Tibial nerve (tissue), 4 donors: ENCODE measurements around the gene SLC24A3. TPM values are rescaled to one million over a fixed set of nuclear protein-coding genes. Genes with fewer than 3 reads are reported as not detected.

Experiments
- DNase-seq, 2 donors: peaks; one replicate each; pipeline ENCODE4 v3.0.0-alpha.2; 2019; ENCODE audit warnings: low spot score in 2 of 2
- H3K27ac ChIP-seq, 4 donors: fragments of 200-600 bp; sonication (generic) in 3 of 4; one replicate each; pipeline ENCODE4 v1.5.1; 2017 to 2019; ENCODE audit warnings: mild to moderate bottlenecking in 1 of 4
- H3K27me3 ChIP-seq, 2 donors: fragments of 200-600 bp; sonication (generic) in 1 of 2; one replicate each; pipeline versions ENCODE4 v1.5.1 to v1.6.0; 2017 to 2019
- H3K36me3 ChIP-seq, 3 donors: fragments of 200-600 bp; sonication (generic); one replicate each; pipeline ENCODE4 v1.5.1; 2018 to 2019
- H3K4me1 ChIP-seq, 4 donors: fragments of 200-600 bp; sonication (generic) in 3 of 4; one replicate each; pipeline ENCODE4 v1.5.1; 2017 to 2019
- H3K4me3 ChIP-seq, 4 donors: fragments of 200-600 bp; sonication (generic) in 3 of 4; one replicate each; pipeline ENCODE4 v1.5.1; 2017 to 2019; ENCODE audit warnings: mild to moderate bottlenecking in 1 of 4, moderate library complexity in 1 of 4
- H3K9me3 ChIP-seq, 4 donors: fragments of 200-600 bp; sonication (generic) in 3 of 4; one replicate each; pipeline ENCODE4 v1.5.1; 2017 to 2019
- EP300 ChIP-seq, 2 donors: sonication (generic); formaldehyde crosslinking; IDR thresholded peaks; one replicate each; pipeline ENCODE4 v1.6.1; 2017; ENCODE audit warnings: antibody characterized with exemption in 2 of 2, mild to moderate bottlenecking in 1 of 2
- POLR2A ChIP-seq, 2 donors: fragments of 450-650 bp; IDR thresholded peaks; one replicate each; pipeline ENCODE4 v1.6.1; 2017; ENCODE audit warnings: antibody characterized with exemption in 2 of 2, mild to moderate bottlenecking in 2 of 2, moderate library complexity in 2 of 2
- WGBS, 2 donors: methylation state at CpG; one replicate each; pipeline ENCODE4 v1.1.5; 2018; 5-methylcytosine and 5-hydroxymethylcytosine counted together
- total RNA-seq, 4 donors: library from RNA; depleted of rRNA; stranded (reverse); fragments of >200 nt; gene quantifications; one replicate each; pipeline ENCODE4 v1.1.0, GENCODE V29; 2016
- TF ChIP-seq, protein P1 (sequence below), 5 experiments: fragments of 200-600 bp in 3 of 5; fragments of 450-650 bp in 2 of 5; sonication (generic) in 3 of 5; IDR thresholded peaks; one replicate each; pipeline ENCODE4 v1.5.1; 2016 to 2019; ENCODE audit warnings: antibody characterized with exemption in 5 of 5, mild to moderate bottlenecking in 3 of 5, moderate library complexity in 2 of 5

The SLC24A3 gene
- total RNA-seq, 4 donors from 2014 or later: 1.3 to 4.0 (median 2.7) TPM

DNA sequence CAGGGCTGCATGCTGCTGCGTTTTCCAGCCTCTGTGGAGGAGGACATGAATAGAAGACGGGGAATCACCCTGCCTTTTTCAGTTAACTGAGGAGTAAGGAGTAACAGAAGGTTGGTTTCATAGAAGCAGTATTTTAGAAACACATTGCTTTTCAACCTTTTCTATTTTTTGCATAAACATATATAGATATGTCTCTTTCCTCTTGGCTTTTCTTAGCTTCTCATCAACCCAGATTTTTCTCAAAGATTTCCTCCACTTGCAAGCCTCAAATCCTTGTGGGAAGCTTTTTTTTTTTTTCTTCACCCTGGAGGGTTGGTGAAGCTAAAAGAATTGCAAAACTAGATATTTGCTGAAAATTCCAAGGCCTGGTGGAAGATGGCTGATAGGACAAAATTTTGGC is 6.0 kb downstream of the SLC24A3 start:
- H3K9me3 ChIP-seq: no peaks in the 10 kb centered on the region
- peaks cover 0 to 3% (median 0%) of the 10 kb centered on the region in 4 donors for H3K4me1 ChIP-seq
- WGBS, 2 donors: 85 to 86% methylated on average over 2 of the region's 2 CpGs
- H3K36me3 ChIP-seq: no peaks in the 10 kb centered on the region
- no peak overlapping the region for H3K27ac ChIP-seq
- no peak for DNase-seq
- no peak for TF ChIP-seq EP300 (IDR thresholded peaks at IDR 0.05)
- no peak for TF ChIP-seq POLR2A (IDR thresholded peaks at IDR 0.05)
- TF ChIP-seq, protein P1, sequence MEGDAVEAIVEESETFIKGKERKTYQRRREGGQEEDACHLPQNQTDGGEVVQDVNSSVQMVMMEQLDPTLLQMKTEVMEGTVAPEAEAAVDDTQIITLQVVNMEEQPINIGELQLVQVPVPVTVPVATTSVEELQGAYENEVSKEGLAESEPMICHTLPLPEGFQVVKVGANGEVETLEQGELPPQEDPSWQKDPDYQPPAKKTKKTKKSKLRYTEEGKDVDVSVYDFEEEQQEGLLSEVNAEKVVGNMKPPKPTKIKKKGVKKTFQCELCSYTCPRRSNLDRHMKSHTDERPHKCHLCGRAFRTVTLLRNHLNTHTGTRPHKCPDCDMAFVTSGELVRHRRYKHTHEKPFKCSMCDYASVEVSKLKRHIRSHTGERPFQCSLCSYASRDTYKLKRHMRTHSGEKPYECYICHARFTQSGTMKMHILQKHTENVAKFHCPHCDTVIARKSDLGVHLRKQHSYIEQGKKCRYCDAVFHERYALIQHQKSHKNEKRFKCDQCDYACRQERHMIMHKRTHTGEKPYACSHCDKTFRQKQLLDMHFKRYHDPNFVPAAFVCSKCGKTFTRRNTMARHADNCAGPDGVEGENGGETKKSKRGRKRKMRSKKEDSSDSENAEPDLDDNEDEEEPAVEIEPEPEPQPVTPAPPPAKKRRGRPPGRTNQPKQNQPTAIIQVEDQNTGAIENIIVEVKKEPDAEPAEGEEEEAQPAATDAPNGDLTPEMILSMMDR (IDR thresholded peaks at IDR 0.05): no peak
- peaks cover 0 to 12% of the 10 kb centered on the region in 2 donors for H3K27me3 ChIP-seq
- no peak overlapping the region for H3K4me3 ChIP-seq

DNA sequence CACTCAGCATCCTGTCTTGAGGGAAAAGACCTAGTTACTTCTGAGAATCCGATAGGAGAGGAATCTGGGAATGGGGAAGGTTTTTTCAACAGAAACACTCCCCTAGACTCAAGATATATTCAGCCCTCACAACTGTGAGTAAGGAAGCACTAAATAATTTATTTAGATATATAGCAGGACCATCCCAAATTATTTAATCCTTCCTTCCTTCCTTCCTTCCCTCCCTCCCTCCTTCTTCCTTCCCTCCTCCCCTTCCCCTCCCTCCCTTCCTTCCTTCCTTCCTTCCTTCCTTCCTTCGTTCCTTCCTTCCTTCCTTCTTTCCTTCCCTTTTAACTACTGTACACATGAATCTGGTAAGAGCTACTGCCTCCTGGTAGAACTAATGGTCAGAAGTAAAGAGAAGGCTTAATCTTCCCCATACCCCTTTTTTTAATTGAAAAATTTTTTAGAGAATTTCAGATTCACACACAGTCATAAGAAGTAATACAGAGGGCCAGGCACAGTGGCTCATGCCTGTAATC is 10.1 kb downstream of the SLC24A3 start:
- no peak for DNase-seq
- WGBS, 2 donors: 74 to 98% methylated on average over 2 of the region's 2 CpGs
- TF ChIP-seq POLR2A (IDR thresholded peaks at IDR 0.05) (no peak), EP300 (IDR thresholded peaks at IDR 0.05) (no peak)
- TF ChIP-seq, protein P1 (IDR thresholded peaks at IDR 0.05): no peak

DNA sequence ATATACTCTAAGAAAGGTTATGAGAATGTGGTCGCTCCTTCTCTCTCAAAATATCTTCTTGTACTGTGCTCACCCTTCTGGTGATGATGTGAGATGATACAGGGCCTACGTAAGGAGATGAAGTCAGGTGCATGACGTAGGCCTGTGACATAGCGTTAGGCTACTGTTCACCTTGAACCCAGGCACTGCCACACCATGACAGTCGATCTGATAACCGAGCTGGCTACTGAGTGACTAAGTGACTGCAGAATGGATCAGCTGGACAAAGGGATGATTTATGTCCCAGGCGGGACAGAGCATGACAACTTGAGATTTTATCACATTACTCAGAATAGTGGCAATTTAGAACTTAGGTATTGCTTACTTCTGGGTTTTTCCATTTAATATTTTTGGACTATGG is 11.2 kb downstream of the SLC24A3 start:
- Histone ChIP-seq H3K27ac (no peak overlapping the region), H3K4me3 (no peak overlapping the region), H3K4me1 (no peaks in the 10 kb centered on the region), H3K27me3 (no peaks in the 10 kb centered on the region), H3K36me3 (no peaks in the 10 kb centered on the region), H3K9me3 (peaks cover 0 to 6% (median 3%) of the 10 kb centered on the region in 4 donors)
- TF ChIP-seq EP300 (IDR thresholded peaks at IDR 0.05): no peak
- TF ChIP-seq, protein P1 (IDR thresholded peaks at IDR 0.05): no peak
- TF ChIP-seq POLR2A (IDR thresholded peaks at IDR 0.05): no peak
- 90 to 93% methylated on average over 7 of the region's 7 CpGs for WGBS, 2 donors
- no peak for DNase-seq

More for the DNA sequence above, 10.1 kb downstream of the SLC24A3 start:
- no peak overlapping the region for H3K27ac ChIP-seq
- H3K4me3 ChIP-seq: no peak overlapping the region
- H3K9me3 ChIP-seq: peaks cover 0 to 6% (median 3%) of the 10 kb centered on the region in 4 donors
- H3K4me1 ChIP-seq: no peaks in the 10 kb centered on the region
- H3K27me3 ChIP-seq: no peaks in the 10 kb centered on the region
- H3K36me3 ChIP-seq: no peaks in the 10 kb centered on the region

DNA sequence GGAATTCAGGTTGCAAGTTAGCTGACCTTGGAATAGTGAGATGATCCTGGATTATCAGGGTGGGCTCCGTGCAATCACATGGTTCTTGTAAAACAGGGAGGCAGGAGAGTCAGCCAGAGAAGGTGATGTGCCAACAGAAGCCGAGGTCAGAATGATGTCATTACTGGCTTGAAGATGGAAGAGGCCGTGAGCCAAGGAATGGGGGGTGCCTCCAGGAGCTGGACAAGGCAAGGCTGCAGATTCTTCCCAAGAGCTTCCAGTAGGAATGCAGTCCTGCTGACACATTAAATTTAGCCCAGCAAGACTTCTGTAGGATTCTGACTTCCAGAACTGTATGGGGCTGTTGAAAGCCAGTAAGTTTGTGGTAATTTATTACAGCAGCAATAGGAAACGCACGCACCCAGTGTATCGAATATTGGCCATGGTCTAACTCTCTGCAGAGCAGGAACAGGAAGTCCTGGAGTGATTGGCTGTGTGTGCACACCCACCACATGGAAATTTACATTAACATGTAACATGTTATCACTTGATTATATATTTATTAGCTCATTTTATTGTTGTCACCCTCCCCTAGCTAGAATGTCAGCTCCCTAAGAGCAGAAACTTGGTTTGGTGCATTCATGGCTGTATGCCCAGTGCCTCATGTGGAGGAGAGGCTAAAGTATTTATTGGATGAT is 19.1 kb downstream of the SLC24A3 start:
- Histone ChIP-seq H3K9me3 (peaks cover 0 to 4% (median 0%) of the 10 kb centered on the region in 4 donors), H3K4me3 (no peak overlapping the region), H3K4me1 (no peaks in the 10 kb centered on the region), H3K27ac (no peak overlapping the region), H3K27me3 (no peaks in the 10 kb centered on the region), H3K36me3 (no peaks in the 10 kb centered on the region)
- WGBS, 2 donors: 71 to 72% methylated on average over 6 of the region's 6 CpGs
- TF ChIP-seq EP300 (IDR thresholded peaks at IDR 0.05) (no peak), POLR2A (IDR thresholded peaks at IDR 0.05) (no peak)
- TF ChIP-seq, protein P1 (IDR thresholded peaks at IDR 0.05): no peak
- peak in 1 of 2 donors; percentile 2 for DNase-seq

DNA sequence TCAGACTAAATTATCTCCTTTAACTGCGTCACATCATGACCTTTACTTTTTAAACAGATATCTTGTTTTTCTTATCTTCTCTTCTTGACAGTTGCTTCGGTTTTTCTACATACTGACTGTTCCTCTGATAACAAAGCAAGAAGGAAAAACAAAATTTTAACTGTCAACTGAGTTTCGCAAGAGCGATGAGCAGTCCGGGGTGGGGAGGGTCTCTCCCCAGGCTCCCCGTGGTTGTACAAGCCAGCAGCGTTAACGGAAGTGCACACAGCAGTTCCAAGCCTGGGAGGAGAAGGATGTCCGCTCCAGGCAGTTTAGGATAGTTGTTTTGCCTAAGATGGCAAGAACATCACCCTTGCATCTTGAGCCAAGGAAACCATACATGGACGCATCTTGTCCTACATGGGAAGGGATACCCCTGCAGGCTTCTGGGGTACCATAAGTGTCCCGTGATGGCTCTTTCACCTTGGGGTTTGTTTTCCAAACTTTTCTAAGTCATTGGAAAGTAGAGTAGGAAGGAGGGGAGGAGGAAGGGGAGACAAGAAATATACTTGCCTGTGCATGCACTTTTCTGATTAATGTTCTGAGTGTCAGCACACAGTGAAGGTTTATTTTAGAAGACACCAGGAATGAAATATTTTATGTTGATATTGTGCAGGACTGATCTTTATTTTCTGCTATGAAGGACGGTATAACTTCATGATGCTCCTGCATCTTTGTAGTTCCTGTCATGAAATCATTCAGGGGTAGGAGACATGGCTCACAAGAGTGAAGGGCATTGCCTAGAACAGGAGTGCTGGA is 20.8 kb downstream of the SLC24A3 start:
- WGBS, 2 donors: 67 to 77% methylated on average over 12 of the region's 12 CpGs
- DNase-seq: peak in 1 of 2 donors; percentile 3
- Histone ChIP-seq H3K9me3 (peaks cover 0 to 4% (median 0%) of the 10 kb centered on the region in 4 donors), H3K4me3 (no peak overlapping the region), H3K36me3 (no peaks in the 10 kb centered on the region), H3K4me1 (no peaks in the 10 kb centered on the region), H3K27ac (no peak overlapping the region), H3K27me3 (no peaks in the 10 kb centered on the region)
- TF ChIP-seq, protein P1 (IDR thresholded peaks at IDR 0.05): no peak
- no peak for TF ChIP-seq EP300 (IDR thresholded peaks at IDR 0.05)
- TF ChIP-seq POLR2A (IDR thresholded peaks at IDR 0.05): no peak
